ENCODE data around the gene TAOK3.
A peak's percentile ranks its signal among the peaks of the same experiment; 100 is the strongest.

The TAOK3 gene

GRCh38 chr12:118166946-118167345, 205.8 kb downstream of the TAOK3 start:
- Histone ChIP-seq H2AFZ (ENCODE audit: low read length) (no peak overlapping the region), H3K9me2 (replicated peaks; ENCODE audit: insufficient read depth, low read length) (no peaks in the 10 kb centered on the region), H3K79me2 (ENCODE audit: low read length) (no peaks in the 10 kb centered on the region), H3K4me1 (ENCODE audit: low read length) (peaks cover 4% of the 10 kb centered on the region; the same call in 1 of the 2 replicates), H3K4me2 (ENCODE audit: low read depth, low read length) (peak overlapping the region; percentile 52; the same call in 1 of the 2 replicates), H3F3A (ENCODE audit: insufficient read depth, low read length) (0 out of 2 replicates have a peak, but pooled peaks cover 12% of the 10 kb centered on the region), H3K4me3 (ENCODE audit: low read length) (no peak overlapping the region), H3K9me3 (replicated peaks; ENCODE audit: insufficient read depth, low read length) (no peaks in the 10 kb centered on the region), H3K36me3 (replicated peaks; ENCODE audit: insufficient read depth, low read length) (no peaks in the 10 kb centered on the region), H3K9ac (ENCODE audit: low read length) (no peak overlapping the region), H3K27ac (ENCODE audit: low read length) (peak overlapping the region; percentile 42; the same call in 1 of the 2 replicates), H3K27me3 (replicated peaks; ENCODE audit: insufficient read depth, low read length) (no peaks in the 10 kb centered on the region), H4K20me1 (ENCODE audit: insufficient read depth, low read length) (no peaks in the 10 kb centered on the region)
- TF ChIP-seq CTCF (IDR thresholded peaks at IDR 0.05; ENCODE audit: low read length) (no peak), EZH2phosphoT487 (IDR thresholded peaks at IDR 0.05; ENCODE audit: low read length) (no peak), EZH2 (optimal IDR thresholded peaks at IDR 0.05; ENCODE audit: low read depth, low read length) (no peak)
- peak; percentile 74 for DNase-seq

GRCh38 chr12:118164798-118165486, 207.8 kb downstream of the TAOK3 start:
- H3K27ac ChIP-seq (ENCODE audit: low read length): no peak overlapping the region
- no peak overlapping the region for H3K9ac ChIP-seq (ENCODE audit: low read length)
- TF ChIP-seq EZH2 (optimal IDR thresholded peaks at IDR 0.05; ENCODE audit: low read depth, low read length) (no peak), CTCF (IDR thresholded peaks at IDR 0.05; ENCODE audit: low read length) (peak; percentile 41)
- no peaks in the 10 kb centered on the region for H4K20me1 ChIP-seq (ENCODE audit: insufficient read depth, low read length)
- no peak overlapping the region for H3K4me2 ChIP-seq (ENCODE audit: low read depth, low read length)
- no peaks in the 10 kb centered on the region for H3K36me3 ChIP-seq (replicated peaks; ENCODE audit: insufficient read depth, low read length)
- H3K27me3 ChIP-seq (replicated peaks; ENCODE audit: insufficient read depth, low read length): no peaks in the 10 kb centered on the region
- peaks cover 4% of the 10 kb centered on the region; the same call in 1 of the 2 replicates for H3K4me1 ChIP-seq (ENCODE audit: low read length)
- no peaks in the 10 kb centered on the region for H3K9me3 ChIP-seq (replicated peaks; ENCODE audit: insufficient read depth, low read length)
- DNase-seq: peak; percentile 30
- H3F3A ChIP-seq (ENCODE audit: insufficient read depth, low read length): 0 out of 2 replicates have a peak, but pooled peaks cover 12% of the 10 kb centered on the region
- no peaks in the 10 kb centered on the region for H3K9me2 ChIP-seq (replicated peaks; ENCODE audit: insufficient read depth, low read length)
- H3K79me2 ChIP-seq (ENCODE audit: low read length): no peaks in the 10 kb centered on the region
- no peak overlapping the region for H2AFZ ChIP-seq (ENCODE audit: low read length)
- H3K4me3 ChIP-seq (ENCODE audit: low read length): no peak overlapping the region

- H3K9me2 ChIP-seq (replicated peaks; ENCODE audit: insufficient read depth, low read length): no peaks in the 10 kb centered on the region
- H2AFZ ChIP-seq (ENCODE audit: low read length): no peak overlapping the region
- H3K79me2 ChIP-seq (ENCODE audit: low read length): no peaks in the 10 kb centered on the region
- H3K4me1 ChIP-seq (ENCODE audit: low read length): no peaks in the 10 kb centered on the region
- H3K9ac ChIP-seq (ENCODE audit: low read length): no peak overlapping the region
- H3K27ac ChIP-seq (ENCODE audit: low read length): no peak overlapping the region
- no peaks in the 10 kb centered on the region for H4K20me1 ChIP-seq (ENCODE audit: insufficient read depth, low read length)
- no peaks in the 10 kb centered on the region for H3K27me3 ChIP-seq (replicated peaks; ENCODE audit: insufficient read depth, low read length)
- H3F3A ChIP-seq (ENCODE audit: insufficient read depth, low read length): no peaks in the 10 kb centered on the region
- H3K4me2 ChIP-seq (ENCODE audit: low read depth, low read length): no peak overlapping the region
- no peak for DNase-seq
- no peak overlapping the region for H3K4me3 ChIP-seq (ENCODE audit: low read length)
- TF ChIP-seq EZH2phosphoT487 (IDR thresholded peaks at IDR 0.05; ENCODE audit: low read length) (no peak), CTCF (IDR thresholded peaks at IDR 0.05; ENCODE audit: low read length) (no peak), EZH2 (optimal IDR thresholded peaks at IDR 0.05; ENCODE audit: low read depth, low read length) (no peak)
- H3K36me3 ChIP-seq (replicated peaks; ENCODE audit: insufficient read depth, low read length): no peaks in the 10 kb centered on the region
- H3K9me3 ChIP-seq (replicated peaks; ENCODE audit: insufficient read depth, low read length): no peaks in the 10 kb centered on the region
Measured at GRCh38 chr12:118160536-118160935, 212.2 kb downstream of the TAOK3 start.
